Measurements from ENCODE around the gene LCN15.
"Not testable (repeated sequence)": the region's sequence is repeated elsewhere in the genome, so short reads cannot be mapped to it uniquely, and the experiment has no call there.

The LCN15 gene

GRCh38 chr9:136764301-136764891 lies at the start of gene LCN15:
Gene LCN15 (minus strand): TSS chr9:136764518. CDS start chr9:136764488, 30 bp downstream.
- DNase-seq (ENCODE audit: low read depth) = no peak

- no peak for DNase-seq (ENCODE audit: low read depth)
Observed at GRCh38 chr9:136808806-136809158, 44.5 kb upstream of the LCN15 start.

GRCh38 chr9:136808075-136808805 lies 43.9 kb upstream of the LCN15 start:
- no peak for DNase-seq (ENCODE audit: low read depth)

- no peak for DNase-seq (ENCODE audit: low read depth)
Observed at GRCh38 chr9:136807281-136808074, 43.2 kb upstream of the LCN15 start, which contains the start of gene RABL6. Gene RABL6 (plus strand): TSS chr9:136807948. CDS start chr9:136808197, 249 bp downstream.

GRCh38 chr9:136806631-136807201 lies 42.4 kb upstream of the LCN15 start:
- no peak for DNase-seq (ENCODE audit: low read depth)

- no peak for DNase-seq (ENCODE audit: low read depth)
Observed at GRCh38 chr9:136806067-136806466, 41.7 kb upstream of the LCN15 start.

GRCh38 chr9:136805207-136805740 lies 41.0 kb upstream of the LCN15 start:
- DNase-seq (ENCODE audit: low read depth) = no peak

- no peak for DNase-seq (ENCODE audit: low read depth)
Observed at GRCh38 chr9:136804509-136805206, 40.3 kb upstream of the LCN15 start.

- no peak for DNase-seq (ENCODE audit: low read depth)
Observed at GRCh38 chr9:136803551-136804508, 39.5 kb upstream of the LCN15 start.

GRCh38 chr9:136803009-136803550 lies 38.8 kb upstream of the LCN15 start:
- DNase-seq (ENCODE audit: low read depth) = not testable (repeated sequence)

GRCh38 chr9:136802321-136802720 lies 38.0 kb upstream of the LCN15 start:
- DNase-seq (ENCODE audit: low read depth) = no peak

- peak; percentile 87 for DNase-seq (ENCODE audit: low read depth)
Observed at GRCh38 chr9:136799854-136800657, 35.7 kb upstream of the LCN15 start.

GRCh38 chr9:136799079-136799853 lies 34.9 kb upstream of the LCN15 start:
- DNase-seq (ENCODE audit: low read depth) = no peak

- no peak for DNase-seq (ENCODE audit: low read depth)
Observed at GRCh38 chr9:136798708-136799078, 34.4 kb upstream of the LCN15 start.

- DNase-seq (ENCODE audit: low read depth) = peak; percentile 99
Observed at GRCh38 chr9:136796775-136797347, 32.5 kb upstream of the LCN15 start.

- DNase-seq (ENCODE audit: low read depth) = no peak
Observed at GRCh38 chr9:136796238-136796774, 32.0 kb upstream of the LCN15 start, which contains the start of gene CCDC183. Gene CCDC183 (plus strand): TSS chr9:136796338. CDS start chr9:136796398, 60 bp downstream.

GRCh38 chr9:136795000-136795348 lies 30.7 kb upstream of the LCN15 start:
- DNase-seq (ENCODE audit: low read depth) = no peak
